Activated B cell treated with CpG ODN at 0.5 μM for 24 hours (primary cell): ENCODE data around the gene MRPS22. TPM values are rescaled to one million over a fixed set of nuclear protein-coding genes. Genes with fewer than 3 reads are reported as not detected.
"Not testable (repeated sequence)": the region's sequence is repeated elsewhere in the genome, so short reads cannot be mapped to it uniquely, and the experiment has no call there.

ENCODE experiments used
- ATAC-seq: fragments of 200-7000 bp; cut with Tn5 transposase; one replicate; pipeline ENCODE4 v1.10.0; 2021; ENCODE audit warnings: low read depth, mild to moderate bottlenecking, moderate library complexity
- CTCF ChIA-PET: fragments of 350-600 bp; sonication (Branson Sonifier 250); formaldehyde crosslinking; loops from one replicate; lab custom pipeline; 2021; ENCODE audit warnings: antibody characterized with exemption; lab: Charles Lee
- POLR2A ChIA-PET: fragments of 350-600 bp; sonication (Branson Sonifier 250); formaldehyde crosslinking; loops from one replicate; lab custom pipeline; 2021; ENCODE audit warnings: antibody characterized with exemption; lab: Charles Lee
- DNase-seq: peaks from one replicate; pipeline ENCODE4 v3.0.0; 2022
- H3K27ac Mint-ChIP-seq: one replicate; pipeline ENCODE4 v1.8.0; 2020; ENCODE audit warnings: mixed read lengths
- H3K27me3 Mint-ChIP-seq: one replicate; pipeline ENCODE4 v1.8.0; 2021; ENCODE audit warnings: mixed read lengths
- H3K36me3 Mint-ChIP-seq: one replicate; pipeline ENCODE4 v1.8.0; 2021; ENCODE audit warnings: low read depth, mixed read lengths
- H3K4me1 Mint-ChIP-seq: one replicate; pipeline ENCODE4 v1.8.0; 2021; ENCODE audit warnings: mixed read lengths
- H3K4me3 Mint-ChIP-seq: one replicate; pipeline ENCODE4 v1.8.0; 2020; ENCODE audit warnings: mild to moderate bottlenecking, mixed read lengths
- H3K9me3 Mint-ChIP-seq: one replicate; pipeline ENCODE4 v1.8.0; 2020; ENCODE audit warnings: mixed read lengths
- CTCF ChIP-seq: fragments of 200-600 bp; IDR thresholded peaks from one replicate; pipeline ENCODE4 v1.8.0; 2022; ENCODE audit warnings: antibody characterized with exemption, mild to moderate bottlenecking
- intact Hi-C: fragments of 100-400 bp; cut with micrococcal nuclease; formaldehyde crosslinking; loops from one replicate; pipeline ENCODE4 v1.15.1; 2024
- total RNA-seq: library from RNA; stranded (reverse); gene quantifications from 2 replicates; pipeline ENCODE4 v1.2.3, GENCODE V29; 2022

Gene MRPS22
- total RNA-seq, 1 donor from 2014 or later, result 44.7 TPM

GRCh38 chr3:139364549-139364948 lies 20.7 kb downstream of the MRPS22 start:
- H3K4me3 Mint-ChIP-seq, result no peak overlapping the region
- ChIA-PET POLR2A (no interaction called here), CTCF (no interaction called here)
- H3K27me3 Mint-ChIP-seq, result no peaks in the 10 kb centered on the region
- H3K9me3 Mint-ChIP-seq, result no peaks in the 10 kb centered on the region
- H3K4me1 Mint-ChIP-seq, result no peaks in the 10 kb centered on the region
- DNase-seq (no peak), ATAC-seq (no peak)
- no peak overlapping the region for H3K27ac Mint-ChIP-seq
- peaks cover 92% of the 10 kb centered on the region for H3K36me3 Mint-ChIP-seq
- intact Hi-C loops, result no loop called here
- TF ChIP-seq CTCF, result no peak

- CTCF ChIA-PET, result no interaction called here
Observed at GRCh38 chr3:139374099-139374498, 30.3 kb downstream of the MRPS22 start.

GRCh38 chr3:139377378-139377777 lies 33.6 kb downstream of the MRPS22 start:
- ChIA-PET POLR2A (no interaction called here), CTCF (no interaction called here)
- Mint-ChIP-seq H3K4me1 (no peaks in the 10 kb centered on the region), H3K27me3 (no peaks in the 10 kb centered on the region), H3K27ac (no peak overlapping the region), H3K9me3 (no peaks in the 10 kb centered on the region), H3K4me3 (no peak overlapping the region), H3K36me3 (peaks cover 83% of the 10 kb centered on the region)
- TF ChIP-seq CTCF, result no peak
- DNase-seq (no peak), ATAC-seq (no peak)
- intact Hi-C loops, result no loop called here

More at GRCh38 chr3:139374099-139374498, 30.3 kb downstream of the MRPS22 start:
- no peak for TF ChIP-seq CTCF
- Mint-ChIP-seq H3K4me3 (no peak overlapping the region), H3K27ac (no peak overlapping the region), H3K9me3 (no peaks in the 10 kb centered on the region), H3K27me3 (no peaks in the 10 kb centered on the region), H3K36me3 (peaks cover 85% of the 10 kb centered on the region), H3K4me1 (no peaks in the 10 kb centered on the region)
- no peak for ATAC-seq
- POLR2A ChIA-PET, result no interaction called here
- intact Hi-C loops, result no loop called here
- DNase-seq, result no peak

- H3K36me3 Mint-ChIP-seq, result peaks cover 76% of the 10 kb centered on the region
- H3K4me1 Mint-ChIP-seq, result no peaks in the 10 kb centered on the region
- ChIA-PET POLR2A (interaction anchor here (0.8 to 0.9 kb wide), 2 partner anchors 10 to 11 kb away, joined by 3 to 4 read pairs; partner anchors contain the start of gene COPB2), CTCF (no interaction called here)
- no peak for ATAC-seq
- no peaks in the 10 kb centered on the region for H3K9me3 Mint-ChIP-seq
- TF ChIP-seq CTCF, result no peak
- no peak for DNase-seq
- H3K4me3 Mint-ChIP-seq, result no peak overlapping the region
- no peak overlapping the region for H3K27ac Mint-ChIP-seq
- no peaks in the 10 kb centered on the region for H3K27me3 Mint-ChIP-seq
- intact Hi-C loops, result no loop called here
Observed at GRCh38 chr3:139378587-139379241, 34.9 kb downstream of the MRPS22 start.

GRCh38 chr3:139380575-139380974 lies 36.8 kb downstream of the MRPS22 start:
- intact Hi-C loops, result no loop called here
- Mint-ChIP-seq H3K9me3 (no peaks in the 10 kb centered on the region), H3K36me3 (peaks cover 63% of the 10 kb centered on the region), H3K27ac (no peak overlapping the region), H3K4me1 (peaks cover 3% of the 10 kb centered on the region), H3K27me3 (no peaks in the 10 kb centered on the region), H3K4me3 (no peak overlapping the region)
- ATAC-seq (no peak), DNase-seq (no peak)
- no peak for TF ChIP-seq CTCF
- ChIA-PET POLR2A (no interaction called here), CTCF (no interaction called here)

- H3K27ac Mint-ChIP-seq, result not testable (repeated sequence)
Observed at GRCh38 chr3:139382291-139382690, 38.5 kb downstream of the MRPS22 start.

More at GRCh38 chr3:139382291-139382690, 38.5 kb downstream of the MRPS22 start:
- CTCF ChIA-PET, intact Hi-C loops, ATAC-seq, H3K4me3 Mint-ChIP-seq, DNase-seq, H3K9me3 Mint-ChIP-seq, POLR2A ChIA-PET, H3K27me3 Mint-ChIP-seq: not testable (repeated sequence)
- Mint-ChIP-seq H3K4me1 (peaks cover 14% of the 10 kb centered on the region), H3K36me3 (peaks cover 55% of the 10 kb centered on the region)
